Measurements from ENCODE around the gene EVI5.

Gene EVI5

GRCh38 chr1:92784639-92785500 is at the start of gene EVI5:
Gene EVI5 (minus strand): TSS chr1:92785108. CDS start chr1:92736546, 48,562 bp downstream.
- peak; percentile 98 for DNase-seq

- DNase-seq, result no peak
Measured at GRCh38 chr1:92834617-92835016, 49.7 kb upstream of the EVI5 start.

- DNase-seq, result no peak
Measured at GRCh38 chr1:92833840-92834239, 48.9 kb upstream of the EVI5 start.

- no peak for DNase-seq
Measured at GRCh38 chr1:92832537-92833114, 47.7 kb upstream of the EVI5 start.

GRCh38 chr1:92831762-92832536 is 47.0 kb upstream of the EVI5 start, which contains the start of gene RPL5:
Gene RPL5 (plus strand): TSS chr1:92832040. CDS start chr1:92832115, 75 bp downstream.
- peak; percentile 100 for DNase-seq

GRCh38 chr1:92831368-92831761 is 46.5 kb upstream of the EVI5 start:
- no peak for DNase-seq

GRCh38 chr1:92826792-92827191 is 41.9 kb upstream of the EVI5 start:
- no peak for DNase-seq

- no peak for DNase-seq
Measured at GRCh38 chr1:92822879-92823278, 38.0 kb upstream of the EVI5 start.

- DNase-seq, result no peak
Measured at GRCh38 chr1:92820551-92820950, 35.6 kb upstream of the EVI5 start.

- DNase-seq, result no peak
Measured at GRCh38 chr1:92820024-92820423, 35.1 kb upstream of the EVI5 start.

- DNase-seq, result peak; percentile 16
Measured at GRCh38 chr1:92817986-92818764, 33.3 kb upstream of the EVI5 start.

- no peak for DNase-seq
Measured at GRCh38 chr1:92817137-92817697, 32.3 kb upstream of the EVI5 start.

GRCh38 chr1:92816732-92817131 is 31.8 kb upstream of the EVI5 start:
- DNase-seq, result no peak

- no peak for DNase-seq
Measured at GRCh38 chr1:92808381-92808780, 23.5 kb upstream of the EVI5 start.

- DNase-seq, result no peak
Measured at GRCh38 chr1:92805216-92805615, 20.3 kb upstream of the EVI5 start.

GRCh38 chr1:92804721-92805201 is 19.9 kb upstream of the EVI5 start:
- no peak for DNase-seq

GRCh38 chr1:92803140-92803887 is 18.4 kb upstream of the EVI5 start:
- no peak for DNase-seq

GRCh38 chr1:92797961-92798360 is 13.1 kb upstream of the EVI5 start:
- no peak for DNase-seq

- DNase-seq, result no peak
Measured at GRCh38 chr1:92797297-92797696, 12.4 kb upstream of the EVI5 start.

GRCh38 chr1:92795166-92795565 is 10.3 kb upstream of the EVI5 start:
- no peak for DNase-seq

- DNase-seq, result no peak
Measured at GRCh38 chr1:92792340-92792782, 7.5 kb upstream of the EVI5 start.

Measured in retina (tissue), 1 donor.